H7 (cell line): ENCODE measurements around the gene IL15. TPM values are rescaled to one million over a fixed set of nuclear protein-coding genes. Genes with fewer than 3 reads are reported as not detected.
"Not testable (repeated sequence)": the region's sequence is repeated elsewhere in the genome, so short reads cannot be mapped to it uniquely, and the experiment has no call there.

ENCODE experiments used
- DNase-seq: peaks from one replicate; pipeline ENCODE4 v3.0.0; 2012
- H3K27me3 ChIP-seq: 2 replicates; pipeline ENCODE4 v1.6.0; 2011; ENCODE audit warnings: mild to moderate bottlenecking, low read length; ENCODE audit not compliant: control insufficient read depth, insufficient read depth
- H3K36me3 ChIP-seq: replicated peaks from 2 replicates; pipeline ENCODE4 v1.5.1; 2011; ENCODE audit warnings: low read length; ENCODE audit not compliant: control insufficient read depth, insufficient read depth
- H3K4me3 ChIP-seq: 2 replicates; pipeline ENCODE4 v1.5.1; 2011; ENCODE audit warnings: low read depth, mild to moderate bottlenecking, control low read depth, low read length, moderate library complexity; ENCODE audit not compliant: insufficient read depth
- total RNA-seq: library from RNA; depleted of rRNA; stranded (reverse); fragments of >200 nt; shearing (Covaris generic); gene quantifications from 2 replicates; pipeline ENCODE4 v1.2.3, GENCODE V29; 2014

Gene IL15
- total RNA-seq, 1 experiment from 2014 or later, result 1.4 TPM

- H3K4me3 ChIP-seq, result no peak overlapping the region
- H3K36me3 ChIP-seq, result no peaks in the 10 kb centered on the region
- H3K27me3 ChIP-seq, result no peaks in the 10 kb centered on the region
- no peak for DNase-seq
Measured at GRCh38 chr4:141660880-141661279, 24.5 kb downstream of the IL15 start.

GRCh38 chr4:141668200-141668910, 32.0 kb downstream of the IL15 start:
- H3K4me3 ChIP-seq, result no peak overlapping the region
- no peaks in the 10 kb centered on the region for H3K36me3 ChIP-seq
- DNase-seq, result no peak
- H3K27me3 ChIP-seq, result no peaks in the 10 kb centered on the region

GRCh38 chr4:141669501-141669900, 33.1 kb downstream of the IL15 start:
- Histone ChIP-seq H3K36me3 (no peaks in the 10 kb centered on the region), H3K27me3 (no peaks in the 10 kb centered on the region), H3K4me3 (no peak overlapping the region)
- DNase-seq, result no peak

- no peak for DNase-seq
- no peaks in the 10 kb centered on the region for H3K27me3 ChIP-seq
- H3K4me3 ChIP-seq, result no peak overlapping the region
- no peaks in the 10 kb centered on the region for H3K36me3 ChIP-seq
Measured at GRCh38 chr4:141675384-141675783, 39.0 kb downstream of the IL15 start.

GRCh38 chr4:141676087-141676670, 39.8 kb downstream of the IL15 start:
- no peaks in the 10 kb centered on the region for H3K36me3 ChIP-seq
- H3K4me3 ChIP-seq, result no peak overlapping the region
- no peaks in the 10 kb centered on the region for H3K27me3 ChIP-seq
- no peak for DNase-seq

- Histone ChIP-seq H3K27me3 (no peaks in the 10 kb centered on the region), H3K4me3 (no peak overlapping the region), H3K36me3 (no peaks in the 10 kb centered on the region)
- DNase-seq, result no peak
Measured at GRCh38 chr4:141680060-141680459, 43.7 kb downstream of the IL15 start.

GRCh38 chr4:141684785-141685184, 48.4 kb downstream of the IL15 start:
- no peaks in the 10 kb centered on the region for H3K36me3 ChIP-seq
- DNase-seq, result no peak
- H3K27me3 ChIP-seq, result no peaks in the 10 kb centered on the region
- no peak overlapping the region for H3K4me3 ChIP-seq

- no peak for DNase-seq
- no peaks in the 10 kb centered on the region for H3K27me3 ChIP-seq
- no peak overlapping the region for H3K4me3 ChIP-seq
- no peaks in the 10 kb centered on the region for H3K36me3 ChIP-seq
Measured at GRCh38 chr4:141686146-141686775, 49.9 kb downstream of the IL15 start.

- no peaks in the 10 kb centered on the region for H3K36me3 ChIP-seq
- DNase-seq, result no peak
- H3K27me3 ChIP-seq, result no peaks in the 10 kb centered on the region
- no peak overlapping the region for H3K4me3 ChIP-seq
Measured at GRCh38 chr4:141686879-141687278, 50.5 kb downstream of the IL15 start.

GRCh38 chr4:141689726-141690296, 53.4 kb downstream of the IL15 start:
- not testable (repeated sequence) for DNase-seq, H3K36me3 ChIP-seq, H3K27me3 ChIP-seq, H3K4me3 ChIP-seq

- DNase-seq, H3K4me3 ChIP-seq, H3K36me3 ChIP-seq, H3K27me3 ChIP-seq: not testable (repeated sequence)
Measured at GRCh38 chr4:141691247-141691646, 54.9 kb downstream of the IL15 start.

- Histone ChIP-seq H3K36me3 (no peaks in the 10 kb centered on the region), H3K27me3 (no peaks in the 10 kb centered on the region), H3K4me3 (no peak overlapping the region)
- DNase-seq, result no peak
Measured at GRCh38 chr4:141692081-141692480, 55.7 kb downstream of the IL15 start.

- DNase-seq, result no peak
- Histone ChIP-seq H3K27me3 (no peaks in the 10 kb centered on the region), H3K36me3 (no peaks in the 10 kb centered on the region), H3K4me3 (no peak overlapping the region)
Measured at GRCh38 chr4:141697116-141697515, 60.7 kb downstream of the IL15 start.

GRCh38 chr4:141702472-141703182, 66.2 kb downstream of the IL15 start:
- Histone ChIP-seq H3K27me3 (no peaks in the 10 kb centered on the region), H3K36me3 (no peaks in the 10 kb centered on the region)
- no peak for DNase-seq

More at GRCh38 chr4:141702472-141703182, 66.2 kb downstream of the IL15 start:
- no peak overlapping the region for H3K4me3 ChIP-seq
